ENCODE results near the gene CCL26.
"Not testable (repeated sequence)": the region's sequence is repeated elsewhere in the genome, so short reads cannot be mapped to it uniquely, and the experiment has no call there.

GRCh38 chr7:75780647-75781273, 8.7 kb upstream of the CCL26 start:
- TF ChIP-seq ZBTB33 (IDR thresholded peaks at IDR 0.05); CTCF (IDR thresholded peaks at IDR 0.05; ENCODE audit: low read depth, low read length, missing input control); YY1 (IDR thresholded peaks at IDR 0.05); RXRA (IDR thresholded peaks at IDR 0.05); EGR1 (IDR thresholded peaks at IDR 0.05; ENCODE audit: low read depth in 2 of 2); JUND (IDR thresholded peaks at IDR 0.05); TAF1 (conservative IDR thresholded peaks at IDR 0.05); SP1 (IDR thresholded peaks at IDR 0.05); GABPA (IDR thresholded peaks at IDR 0.05 in 1 of 2, conservative IDR thresholded peaks at IDR 0.05 in 1 of 2); RAD21 (IDR thresholded peaks at IDR 0.05); FOXA1 (IDR thresholded peaks at IDR 0.05); NR2F2 (IDR thresholded peaks at IDR 0.05): not testable (repeated sequence)
- TF ChIP-seq, protein P1, sequence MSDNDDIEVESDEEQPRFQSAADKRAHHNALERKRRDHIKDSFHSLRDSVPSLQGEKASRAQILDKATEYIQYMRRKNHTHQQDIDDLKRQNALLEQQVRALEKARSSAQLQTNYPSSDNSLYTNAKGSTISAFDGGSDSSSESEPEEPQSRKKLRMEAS (IDR thresholded peaks at IDR 0.05): not testable (repeated sequence)
- TF ChIP-seq, protein P2, sequence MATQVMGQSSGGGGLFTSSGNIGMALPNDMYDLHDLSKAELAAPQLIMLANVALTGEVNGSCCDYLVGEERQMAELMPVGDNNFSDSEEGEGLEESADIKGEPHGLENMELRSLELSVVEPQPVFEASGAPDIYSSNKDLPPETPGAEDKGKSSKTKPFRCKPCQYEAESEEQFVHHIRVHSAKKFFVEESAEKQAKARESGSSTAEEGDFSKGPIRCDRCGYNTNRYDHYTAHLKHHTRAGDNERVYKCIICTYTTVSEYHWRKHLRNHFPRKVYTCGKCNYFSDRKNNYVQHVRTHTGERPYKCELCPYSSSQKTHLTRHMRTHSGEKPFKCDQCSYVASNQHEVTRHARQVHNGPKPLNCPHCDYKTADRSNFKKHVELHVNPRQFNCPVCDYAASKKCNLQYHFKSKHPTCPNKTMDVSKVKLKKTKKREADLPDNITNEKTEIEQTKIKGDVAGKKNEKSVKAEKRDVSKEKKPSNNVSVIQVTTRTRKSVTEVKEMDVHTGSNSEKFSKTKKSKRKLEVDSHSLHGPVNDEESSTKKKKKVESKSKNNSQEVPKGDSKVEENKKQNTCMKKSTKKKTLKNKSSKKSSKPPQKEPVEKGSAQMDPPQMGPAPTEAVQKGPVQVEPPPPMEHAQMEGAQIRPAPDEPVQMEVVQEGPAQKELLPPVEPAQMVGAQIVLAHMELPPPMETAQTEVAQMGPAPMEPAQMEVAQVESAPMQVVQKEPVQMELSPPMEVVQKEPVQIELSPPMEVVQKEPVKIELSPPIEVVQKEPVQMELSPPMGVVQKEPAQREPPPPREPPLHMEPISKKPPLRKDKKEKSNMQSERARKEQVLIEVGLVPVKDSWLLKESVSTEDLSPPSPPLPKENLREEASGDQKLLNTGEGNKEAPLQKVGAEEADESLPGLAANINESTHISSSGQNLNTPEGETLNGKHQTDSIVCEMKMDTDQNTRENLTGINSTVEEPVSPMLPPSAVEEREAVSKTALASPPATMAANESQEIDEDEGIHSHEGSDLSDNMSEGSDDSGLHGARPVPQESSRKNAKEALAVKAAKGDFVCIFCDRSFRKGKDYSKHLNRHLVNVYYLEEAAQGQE (IDR thresholded peaks at IDR 0.05): not testable (repeated sequence)

All from liver (tissue), 3 donors.